Measurements from ENCODE around the gene KIF1B.

The KIF1B gene

GRCh38 chr1:10339815-10340214, 129.4 kb downstream of the KIF1B start:
- no peak for DNase-seq

GRCh38 chr1:10340930-10341590, 130.7 kb downstream of the KIF1B start:
- no peak for DNase-seq

DNA sequence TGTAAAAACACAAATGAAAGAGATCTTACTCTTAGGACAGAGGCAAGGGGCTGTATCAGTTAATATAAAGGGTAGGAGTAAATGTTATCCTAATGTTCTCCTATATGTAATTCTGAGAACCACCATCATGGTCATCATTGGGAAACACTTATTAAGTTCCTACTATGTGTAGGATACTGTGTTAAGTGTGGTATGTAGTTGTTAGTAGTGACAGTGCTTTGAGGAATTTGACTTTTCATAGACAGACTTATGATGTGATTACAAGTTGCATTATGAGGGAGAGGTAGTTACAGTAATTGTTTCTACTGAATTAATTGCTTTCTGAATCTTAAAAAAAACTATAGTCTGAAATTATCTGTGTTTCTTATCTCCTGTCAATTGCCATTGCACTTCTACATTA, 136.7 kb downstream of the KIF1B start:
- DNase-seq, result no peak

- DNase-seq, result no peak
Measured at GRCh38 chr1:10353282-10353681, 142.9 kb downstream of the KIF1B start.

DNA sequence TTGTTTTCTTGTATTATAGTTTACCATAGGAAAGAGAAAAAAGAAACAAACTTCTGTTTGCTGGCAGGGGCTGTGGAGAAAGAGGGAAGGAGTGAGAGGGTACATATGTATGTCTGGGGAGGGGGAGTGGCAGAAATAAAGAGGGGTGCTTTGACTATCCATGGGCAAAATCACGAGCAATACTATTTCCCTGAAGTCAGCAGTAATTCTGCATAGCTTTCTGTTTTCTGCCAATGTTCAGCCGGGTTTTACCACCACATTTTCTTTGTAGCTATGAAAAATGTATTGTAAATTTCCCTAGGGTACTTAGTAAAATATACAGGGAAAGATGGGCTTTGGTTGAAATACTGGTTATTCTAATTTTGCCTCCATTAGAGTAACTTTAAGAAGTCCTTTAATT, 143.3 kb downstream of the KIF1B start:
- no peak for DNase-seq

DNA sequence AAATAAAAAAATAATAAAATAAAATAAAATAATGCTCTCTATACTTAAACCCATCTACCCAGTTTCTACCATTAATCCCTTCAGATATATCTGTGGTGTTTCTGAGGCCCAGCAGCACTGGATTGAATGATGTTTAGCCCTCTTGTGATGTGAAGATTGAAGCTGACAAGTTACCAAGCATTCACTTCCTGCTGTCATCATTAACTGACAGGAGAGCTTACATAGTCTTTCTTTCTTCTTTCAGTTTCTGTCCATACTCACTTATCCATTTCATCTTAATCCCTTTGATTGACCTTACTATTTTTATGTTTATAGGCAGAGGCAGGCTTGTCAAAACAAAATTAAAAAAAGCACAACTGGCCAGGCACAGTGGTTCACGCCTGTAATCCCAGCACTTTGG, 149.7 kb downstream of the KIF1B start:
- no peak for DNase-seq

DNA sequence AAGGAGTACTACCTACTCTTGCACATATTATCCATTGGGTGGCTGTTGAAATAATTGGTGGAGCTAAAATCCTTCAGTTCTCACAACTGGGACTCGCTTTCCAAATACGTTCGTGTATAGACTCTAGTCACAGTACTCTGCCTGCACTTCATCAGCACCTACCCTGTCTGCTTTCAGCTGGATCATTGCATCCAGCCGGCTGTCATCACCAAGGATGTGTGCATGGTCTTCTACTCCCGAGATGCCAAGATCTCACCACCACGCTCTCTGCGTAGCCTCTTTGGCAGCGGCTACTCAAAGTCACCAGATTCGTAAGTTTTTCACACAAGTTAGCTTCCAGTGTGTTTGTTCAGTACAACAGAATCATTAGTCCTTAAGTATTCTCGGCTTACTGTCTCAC, 151.1 kb downstream of the KIF1B start:
- DNase-seq, result no peak

GRCh38 chr1:10368194-10368593, 157.8 kb downstream of the KIF1B start:
- no peak for DNase-seq

- no peak for DNase-seq
Measured at GRCh38 chr1:10374442-10374860, 164.1 kb downstream of the KIF1B start.

DNA sequence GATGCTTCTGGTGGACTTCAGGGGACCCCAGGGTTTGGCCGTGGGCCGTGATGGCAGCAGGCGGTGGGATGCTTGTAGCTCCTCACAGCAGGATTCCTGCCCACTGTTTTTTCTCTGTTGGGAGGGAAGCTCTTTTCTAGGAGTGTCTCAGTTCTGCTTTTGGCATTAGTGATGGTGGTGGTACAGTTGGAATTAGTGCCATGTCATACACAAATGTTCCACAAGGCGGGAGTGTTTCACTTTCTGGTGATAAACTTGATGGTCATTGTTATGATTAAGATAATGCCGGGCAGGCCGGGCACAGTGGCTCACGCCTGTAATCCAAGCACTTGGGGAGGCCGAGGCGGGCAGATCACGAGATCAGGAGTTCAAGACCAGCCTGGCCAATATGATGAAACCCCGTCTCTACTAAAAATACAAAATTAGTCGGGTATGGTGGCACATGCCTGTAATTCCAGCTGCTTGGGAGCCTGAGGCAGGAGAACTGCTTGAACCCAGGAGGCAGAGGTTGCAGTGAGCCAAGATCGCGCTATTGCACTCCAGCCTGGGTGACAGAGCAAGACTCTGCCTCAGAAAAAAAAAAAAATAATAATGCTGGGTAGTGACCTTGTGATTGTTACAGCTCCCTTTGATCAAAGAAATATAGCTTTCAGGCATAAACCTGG, 167.1 kb downstream of the KIF1B start:
- DNase-seq, result peak; percentile 8

- DNase-seq, result no peak
Measured at GRCh38 chr1:10378081-10378841, 167.9 kb downstream of the KIF1B start.

GRCh38 chr1:10379101-10379620, 168.8 kb downstream of the KIF1B start:
- no peak for DNase-seq

GRCh38 chr1:10379676-10380075, 169.3 kb downstream of the KIF1B start:
- DNase-seq, result no peak

DNA sequence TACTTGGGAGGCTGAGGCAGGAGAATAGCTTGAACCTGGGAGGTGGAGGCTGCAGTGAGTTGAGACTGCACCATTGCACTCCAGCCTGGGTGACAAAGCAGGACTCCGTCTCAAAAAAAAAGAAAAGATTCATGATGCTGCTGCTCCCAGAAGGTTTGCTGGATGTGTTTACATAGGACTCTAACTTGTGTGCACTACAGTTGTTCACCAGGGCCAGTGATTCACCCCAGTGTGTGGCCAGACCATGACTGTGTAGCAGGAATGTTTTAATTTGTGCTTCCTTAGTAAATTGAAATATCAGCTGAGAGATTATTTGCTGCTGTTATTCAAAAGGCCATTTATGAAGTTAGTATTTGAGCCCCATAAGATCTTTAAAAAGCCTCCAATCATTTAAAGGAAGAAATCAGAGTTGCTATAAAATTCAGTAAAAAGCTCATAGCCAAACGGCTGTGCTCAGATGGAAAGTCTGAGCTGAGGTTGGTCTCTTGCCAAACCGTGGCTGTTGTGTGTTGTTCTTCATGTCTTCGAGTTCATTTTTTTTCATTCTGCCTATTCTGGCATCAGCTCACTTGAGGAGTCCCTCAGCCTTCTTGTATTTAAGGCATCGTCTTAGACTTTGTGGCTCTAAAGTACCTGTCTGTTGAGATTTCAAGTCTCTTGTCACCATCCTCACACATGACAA, 170.4 kb downstream of the KIF1B start:
- no peak for DNase-seq

DNA sequence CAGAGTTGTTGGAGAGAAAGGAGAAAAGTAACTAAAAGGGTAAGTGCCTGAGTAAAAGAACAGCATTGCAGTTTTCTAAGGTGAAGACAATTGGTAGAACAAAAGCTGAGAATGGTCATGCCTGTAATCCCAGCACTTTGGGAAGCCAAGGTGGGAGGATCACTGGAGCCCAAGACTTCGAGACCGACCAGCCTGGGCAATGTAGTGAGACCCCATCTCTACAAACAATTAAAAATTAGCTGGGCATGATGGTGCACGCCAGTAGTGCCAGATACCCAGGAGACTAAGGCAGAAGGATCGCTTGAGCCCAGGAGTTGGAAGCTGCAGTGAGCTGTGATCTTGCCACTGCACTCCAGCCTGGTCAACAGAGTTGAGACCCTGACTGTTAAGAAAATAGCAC, 173.3 kb downstream of the KIF1B start:
- DNase-seq, result no peak

DNA sequence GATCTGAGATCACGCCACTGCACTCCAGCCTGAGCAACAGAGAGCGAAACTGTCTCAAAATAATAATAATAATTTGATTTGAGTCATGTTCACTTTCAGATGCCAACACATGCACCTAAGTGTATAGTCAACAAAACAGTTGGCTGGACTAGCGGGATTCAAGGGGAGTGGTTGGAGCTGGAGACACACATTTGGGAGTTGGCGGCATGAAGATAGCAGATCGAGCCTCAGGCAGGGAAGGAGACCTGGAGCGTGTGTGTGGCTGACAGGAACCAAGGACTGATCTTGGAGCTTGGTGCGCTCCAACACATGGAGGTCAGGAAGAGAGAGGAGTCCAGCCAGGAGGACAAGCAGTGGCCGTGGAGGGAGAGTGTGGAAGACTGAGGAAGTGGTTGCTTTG, 173.8 kb downstream of the KIF1B start:
- no peak for DNase-seq

GRCh38 chr1:10386761-10387676, 176.6 kb downstream of the KIF1B start:
- no peak for DNase-seq

DNA sequence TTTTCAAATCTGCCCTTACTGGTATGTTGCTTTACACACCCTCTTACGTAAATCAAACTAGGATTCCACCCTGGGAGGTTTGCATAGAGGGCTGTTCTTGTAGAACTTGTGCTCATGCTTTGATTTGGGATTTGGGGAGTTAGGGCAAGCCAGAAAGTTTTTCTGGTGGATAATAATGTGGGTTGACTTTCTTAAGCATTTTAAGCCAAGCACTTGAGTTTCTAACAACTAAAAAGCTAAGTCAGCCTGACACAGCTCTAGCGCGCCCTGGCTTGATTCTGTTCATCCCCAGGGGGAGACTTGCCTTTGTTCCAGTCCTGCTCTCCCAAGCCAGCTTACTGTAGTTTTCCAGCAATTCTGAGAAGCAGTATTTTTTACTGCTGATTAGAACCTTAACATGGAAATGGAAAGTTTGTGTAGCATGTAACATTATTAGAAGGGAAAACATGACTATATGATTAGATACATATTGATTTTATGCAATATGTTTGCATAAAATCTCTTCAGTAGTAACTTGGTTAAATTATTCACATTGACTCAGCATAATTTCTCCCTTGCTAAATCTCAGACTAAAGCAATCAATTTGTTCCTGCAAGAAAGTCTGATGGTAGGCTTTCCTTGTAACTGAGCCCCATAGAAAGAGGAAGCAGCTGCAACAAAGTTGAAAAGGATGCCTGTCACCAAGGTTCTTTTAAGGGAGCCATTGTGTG, 177.5 kb downstream of the KIF1B start:
- no peak for DNase-seq

DNA sequence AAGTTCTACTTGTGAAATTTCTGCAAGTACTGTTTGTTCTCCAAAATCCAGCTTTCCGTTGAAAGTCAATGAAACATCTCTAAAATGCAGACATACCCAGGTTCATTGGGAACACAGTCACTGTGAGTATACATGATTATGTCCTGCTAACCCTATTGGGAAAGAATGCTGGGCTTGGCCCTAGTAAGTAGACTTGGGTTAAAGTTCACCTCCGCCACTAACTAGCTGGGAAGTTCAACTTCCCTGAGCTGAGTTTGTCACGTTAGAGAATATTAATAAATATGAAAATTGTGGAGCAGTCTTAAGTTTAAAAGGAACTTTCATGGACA, 178.0 kb downstream of the KIF1B start:
- no peak for DNase-seq

- no peak for DNase-seq
Measured at GRCh38 chr1:10389271-10389973, 179.1 kb downstream of the KIF1B start.

DNA sequence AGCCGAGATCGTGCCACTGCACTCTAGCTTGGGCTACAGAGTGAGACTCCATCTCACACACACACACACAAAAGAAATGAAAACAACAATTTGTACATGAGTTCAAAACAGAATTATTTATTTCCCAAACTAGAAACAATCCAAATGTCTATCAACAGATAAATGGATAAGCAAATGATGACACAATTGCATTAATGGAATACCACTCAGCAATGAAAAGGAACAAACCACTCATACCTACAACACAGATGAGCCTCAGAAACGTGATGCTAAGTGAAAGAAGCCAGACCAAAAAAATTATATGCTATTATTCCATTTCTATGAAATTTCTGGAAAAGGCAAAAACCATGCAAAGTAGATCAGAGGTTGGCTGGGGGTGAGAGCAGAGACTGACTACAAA, 186.5 kb downstream of the KIF1B start:
- DNase-seq, result no peak
